Inflammatory macrophage treated with lipopolysaccharide for 4 hours (primary cell): ENCODE results near the gene SNRNP35.
"Not testable (repeated sequence)": the region's sequence is repeated elsewhere in the genome, so short reads cannot be mapped to it uniquely, and the experiment has no call there.

ENCODE experiments used
- DNase-seq: peaks from one replicate; pipeline ENCODE4 v3.0.0-alpha.2; 2020

Gene SNRNP35

DNA sequence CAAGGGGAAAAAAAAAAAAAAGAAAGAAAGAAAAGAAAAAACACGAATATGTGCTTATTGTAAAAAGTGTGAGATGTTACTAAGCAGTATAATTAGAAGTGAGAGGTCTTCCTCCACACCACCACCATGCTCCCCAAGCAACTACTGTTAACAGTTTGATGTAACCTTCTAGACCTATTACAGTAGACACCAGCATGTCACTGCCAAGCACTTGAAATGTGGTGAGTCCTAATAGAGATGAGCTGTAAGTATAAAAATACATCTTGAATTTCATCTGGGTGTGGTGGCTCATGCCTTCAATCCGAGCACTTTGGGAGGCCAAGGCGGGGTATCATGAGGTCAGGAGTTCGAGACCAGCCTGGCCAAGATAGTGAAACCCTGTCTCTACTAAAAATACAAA lies 8.1 kb upstream of the SNRNP35 start:
- DNase-seq, result no peak

GRCh38 chr12:123450636-123451035 lies 7.3 kb upstream of the SNRNP35 start:
- DNase-seq, result no peak

DNA sequence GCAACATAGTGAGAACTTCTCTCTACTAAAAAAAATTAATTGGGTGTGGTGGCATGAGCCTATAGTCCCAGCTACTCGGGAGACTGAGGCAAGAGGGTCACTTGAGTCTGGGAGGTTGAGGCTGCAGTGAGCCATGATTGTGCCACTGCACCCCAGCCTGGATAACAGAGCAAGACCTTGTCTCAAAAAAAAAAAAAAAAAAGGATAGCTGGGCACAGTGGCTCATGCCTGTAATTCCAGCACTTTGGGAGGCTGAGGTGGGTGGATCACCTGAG lies 5.7 kb upstream of the SNRNP35 start:
- not testable (repeated sequence) for DNase-seq

DNA sequence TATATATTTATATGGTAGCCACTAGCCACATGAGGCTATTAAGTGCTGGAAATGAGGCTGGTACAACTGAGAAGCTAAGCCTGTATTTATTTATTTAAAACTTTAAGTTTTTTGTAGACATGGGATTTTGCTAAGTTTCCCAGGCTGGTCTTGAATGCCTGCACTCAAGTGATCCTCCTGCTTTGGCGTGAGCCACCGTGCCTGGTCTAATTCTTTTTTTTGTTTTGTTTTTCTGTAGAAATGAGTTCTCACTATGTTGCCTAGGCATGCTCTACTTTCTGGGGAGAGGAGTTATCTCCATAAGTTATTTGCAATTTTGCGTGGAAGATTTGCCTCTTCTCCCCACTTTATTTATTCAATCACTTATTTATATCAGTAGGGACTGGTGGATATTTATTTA lies 4.8 kb upstream of the SNRNP35 start:
- no peak for DNase-seq

DNA sequence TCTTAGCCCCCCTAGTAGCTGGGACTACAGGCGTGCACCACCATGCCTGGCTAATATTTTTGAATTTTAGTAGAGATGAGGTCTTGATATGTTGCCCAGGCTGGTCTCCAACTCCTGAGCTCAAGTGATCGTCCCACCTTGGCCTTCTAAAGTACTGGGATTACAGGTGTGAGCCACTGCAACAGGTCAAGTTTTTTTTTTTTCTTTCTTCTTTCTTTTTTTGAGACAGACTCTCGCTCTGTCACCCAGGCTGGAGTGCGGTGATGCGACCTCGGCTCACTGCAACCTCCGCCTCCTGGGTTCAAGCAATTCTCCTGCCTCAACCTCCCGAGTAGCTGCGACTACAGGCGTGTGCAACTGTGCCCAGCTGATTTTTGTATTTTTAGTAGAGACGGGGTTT lies 5.2 kb downstream of the SNRNP35 start:
- DNase-seq, result not testable (repeated sequence)

DNA sequence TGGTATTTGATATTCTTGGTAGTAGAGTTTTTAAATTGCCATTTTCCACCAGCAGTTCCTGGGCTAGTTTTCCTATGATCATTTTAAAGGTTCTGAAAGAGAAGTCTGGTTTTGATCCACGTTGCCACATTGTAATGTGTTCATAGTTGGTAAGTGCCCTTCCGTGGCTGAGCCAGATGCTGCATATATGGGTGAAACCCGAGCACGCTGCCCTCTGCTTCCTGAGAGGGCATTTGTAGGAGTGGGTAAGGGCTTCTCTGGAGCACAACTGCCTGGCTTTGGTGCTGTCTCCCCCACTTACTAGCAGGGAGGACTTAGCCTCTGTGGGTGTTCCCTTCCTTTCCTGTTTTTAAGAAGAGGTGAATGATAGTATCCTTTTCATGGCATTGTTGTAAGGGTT lies 7.1 kb downstream of the SNRNP35 start:
- no peak for DNase-seq

GRCh38 chr12:123468786-123469185 lies 10.8 kb downstream of the SNRNP35 start:
- DNase-seq, result no peak

GRCh38 chr12:123469978-123470377 lies 12.0 kb downstream of the SNRNP35 start:
- DNase-seq, result no peak

- DNase-seq, result no peak
These were observed 13.6 kb downstream of the SNRNP35 start for GRCh38 chr12:123471374-123472068.

DNA sequence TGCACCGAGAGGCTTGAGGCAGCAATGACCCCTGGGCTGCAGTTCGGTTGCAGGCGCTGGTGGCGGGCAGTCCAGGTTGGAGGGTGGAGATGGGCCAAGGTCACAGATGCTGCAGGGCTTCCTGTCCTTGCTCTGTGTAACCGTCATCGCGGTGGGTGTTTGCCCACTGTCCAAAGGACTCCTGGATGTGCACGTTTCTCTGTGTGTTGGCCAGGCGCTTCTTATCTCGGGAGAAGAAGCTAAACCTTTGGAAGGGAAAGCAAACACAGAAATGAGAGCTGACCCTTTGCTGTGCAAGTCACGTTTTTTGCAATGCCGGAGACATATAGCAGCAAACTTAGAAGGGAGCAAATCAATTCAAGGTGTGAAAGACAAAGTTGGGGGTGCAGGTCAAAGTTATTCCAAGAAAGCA lies 14.5 kb downstream of the SNRNP35 start:
- no peak for DNase-seq

DNA sequence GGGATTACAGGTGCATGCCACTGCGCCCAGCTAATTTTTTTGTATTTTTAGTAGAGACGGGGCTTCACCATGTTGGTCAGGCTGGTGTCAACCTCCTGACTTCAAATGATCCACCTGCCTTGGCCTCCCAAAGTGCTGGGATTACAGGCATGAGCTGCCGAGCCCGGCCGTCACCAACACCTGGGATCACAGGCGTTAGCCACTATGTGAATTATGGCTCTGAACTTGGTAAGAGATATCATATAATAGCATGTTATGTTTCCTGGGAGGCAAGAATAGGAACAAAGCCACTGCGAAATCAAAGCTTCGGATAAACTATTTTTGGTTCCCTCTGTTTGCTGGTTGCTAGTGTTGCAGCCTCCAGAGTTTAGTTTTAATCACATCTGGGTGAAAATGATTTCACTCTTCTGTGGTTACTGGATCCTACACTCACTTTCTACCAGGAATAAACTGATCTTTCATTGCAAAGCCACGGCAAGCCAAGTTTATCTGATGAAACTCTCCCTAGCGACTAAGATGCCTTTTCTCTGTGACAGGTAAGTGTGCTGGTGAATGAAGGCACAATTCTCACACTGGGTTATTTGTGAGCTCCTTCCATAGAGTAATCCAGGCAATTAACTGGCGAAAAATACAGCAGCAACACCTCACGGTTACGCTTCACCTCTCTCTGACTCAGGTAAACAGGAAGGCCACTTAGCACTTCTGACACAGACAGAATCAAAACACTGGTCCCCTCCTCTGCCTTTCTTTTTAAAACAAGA lies 16.7 kb downstream of the SNRNP35 start:
- no peak for DNase-seq

DNA sequence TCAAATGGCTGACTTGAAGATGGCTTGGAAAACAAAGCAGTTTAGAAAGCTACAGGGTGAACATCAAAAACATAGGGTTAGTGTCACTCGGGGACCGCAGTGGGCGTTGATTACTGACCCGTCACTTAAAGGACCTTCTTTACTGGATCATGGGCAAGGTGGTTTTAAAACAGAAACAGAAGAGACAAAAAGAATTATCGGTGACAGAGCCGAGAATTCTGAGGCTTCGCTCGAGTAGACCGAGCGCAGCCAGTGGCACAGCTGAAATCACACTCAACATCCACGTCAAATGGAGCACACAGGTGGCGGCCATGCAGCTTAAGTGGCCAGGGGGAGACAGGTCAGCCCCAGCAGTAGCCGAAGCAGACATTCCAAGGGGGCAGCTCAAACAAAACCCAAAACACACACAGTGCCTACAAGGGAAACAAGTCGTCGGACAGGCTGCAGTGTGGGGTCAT lies 17.3 kb downstream of the SNRNP35 start:
- no peak for DNase-seq

- no peak for DNase-seq
These were observed 20.1 kb downstream of the SNRNP35 start for GRCh38 chr12:123478069-123478468.

GRCh38 chr12:123478762-123479161 lies 20.8 kb downstream of the SNRNP35 start:
- DNase-seq, result no peak

- peak; percentile 21 for DNase-seq
These were observed 21.7 kb downstream of the SNRNP35 start for GRCh38 chr12:123479442-123480180.

DNA sequence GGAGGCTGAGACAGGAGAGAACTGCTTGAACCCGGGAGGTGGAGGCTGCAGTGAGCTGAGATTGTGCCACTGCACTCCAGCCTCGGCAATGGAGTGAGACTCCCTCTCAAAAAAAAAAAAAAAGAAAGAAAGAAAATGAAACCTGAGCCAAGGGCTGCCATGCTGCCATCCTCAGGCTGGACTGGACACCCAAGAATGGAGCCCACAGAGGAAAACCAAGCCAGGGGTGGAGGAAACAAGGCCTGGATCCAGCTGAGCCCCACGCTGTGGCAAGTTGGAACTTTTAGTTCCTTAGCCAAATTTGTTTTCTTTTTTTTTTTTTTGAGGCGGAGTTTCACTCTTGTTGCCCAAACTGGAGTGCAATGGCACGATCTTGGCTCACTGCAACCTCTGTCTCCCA lies 23.3 kb downstream of the SNRNP35 start:
- DNase-seq, result not testable (repeated sequence)

GRCh38 chr12:123482876-123483275 lies 24.9 kb downstream of the SNRNP35 start:
- DNase-seq, result peak; percentile 45

DNA sequence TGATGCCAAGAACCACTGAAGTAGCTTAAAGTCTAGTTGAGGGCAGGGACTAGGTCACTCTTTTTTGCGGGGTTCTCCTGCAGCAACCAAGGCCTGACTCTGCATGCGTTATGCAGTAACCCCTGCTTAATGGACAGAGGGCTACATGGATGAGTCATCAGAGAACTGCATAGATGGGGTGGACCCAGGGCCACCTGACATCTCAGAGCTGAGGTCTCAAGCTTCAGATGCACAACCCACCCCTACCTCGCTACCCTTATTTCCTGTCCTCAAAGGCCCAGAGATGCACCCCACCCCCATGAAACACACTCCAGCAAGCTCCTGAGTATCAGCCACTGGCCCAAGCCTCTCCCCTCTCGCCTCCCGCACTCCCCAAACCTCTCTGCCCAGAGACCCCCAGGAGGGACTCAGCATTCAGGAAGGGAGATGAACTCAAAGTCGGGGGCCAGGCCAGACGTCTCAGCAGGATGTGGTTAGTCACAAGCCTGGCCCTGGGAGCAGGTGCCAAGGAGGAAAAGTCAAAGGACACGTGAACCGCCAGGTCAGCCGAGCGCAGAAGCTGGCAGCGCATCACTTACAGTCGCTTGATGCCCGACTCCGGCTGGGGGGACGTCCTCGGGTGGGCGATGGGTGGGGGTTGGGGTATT lies 25.8 kb downstream of the SNRNP35 start:
- no peak for DNase-seq

DNA sequence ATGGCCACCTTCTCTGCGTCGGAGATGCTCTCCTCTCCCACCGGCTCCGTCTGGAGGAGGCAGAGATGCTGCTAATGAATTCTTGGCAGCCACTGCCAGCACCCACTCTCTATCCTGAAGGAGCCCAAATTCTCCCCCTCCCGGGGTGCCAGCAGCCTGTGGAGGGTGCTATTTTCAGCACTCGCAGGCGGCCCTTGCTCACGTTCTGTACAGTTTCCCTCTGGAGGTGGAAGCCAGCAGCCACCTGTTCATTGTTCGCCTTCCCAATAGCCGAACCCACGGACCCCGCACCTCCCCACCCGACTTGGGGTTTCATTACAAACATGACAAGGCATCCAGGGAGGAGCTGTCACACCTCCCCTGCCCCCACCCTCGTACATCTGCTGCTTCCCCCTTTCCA lies 27.8 kb downstream of the SNRNP35 start:
- no peak for DNase-seq

DNA sequence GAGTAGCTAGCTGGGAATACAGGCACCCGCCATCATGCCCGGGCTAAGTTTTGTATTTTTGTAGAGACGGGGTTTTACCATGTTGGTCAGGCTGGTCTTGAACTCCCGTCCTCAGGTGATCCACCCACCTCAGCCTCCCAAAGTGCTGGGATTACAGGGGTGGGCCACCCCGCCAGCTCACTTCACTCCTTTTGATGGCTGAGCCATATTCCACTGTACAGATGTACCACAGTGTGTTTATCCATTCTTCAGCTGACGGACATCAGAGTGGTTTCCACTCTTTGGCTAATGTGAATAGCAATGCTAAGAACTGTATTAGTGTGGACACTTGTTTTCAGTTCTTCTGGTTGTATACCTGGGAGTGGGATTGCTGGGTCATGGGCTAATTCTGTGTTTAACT lies 29.5 kb downstream of the SNRNP35 start:
- no peak for DNase-seq

DNA sequence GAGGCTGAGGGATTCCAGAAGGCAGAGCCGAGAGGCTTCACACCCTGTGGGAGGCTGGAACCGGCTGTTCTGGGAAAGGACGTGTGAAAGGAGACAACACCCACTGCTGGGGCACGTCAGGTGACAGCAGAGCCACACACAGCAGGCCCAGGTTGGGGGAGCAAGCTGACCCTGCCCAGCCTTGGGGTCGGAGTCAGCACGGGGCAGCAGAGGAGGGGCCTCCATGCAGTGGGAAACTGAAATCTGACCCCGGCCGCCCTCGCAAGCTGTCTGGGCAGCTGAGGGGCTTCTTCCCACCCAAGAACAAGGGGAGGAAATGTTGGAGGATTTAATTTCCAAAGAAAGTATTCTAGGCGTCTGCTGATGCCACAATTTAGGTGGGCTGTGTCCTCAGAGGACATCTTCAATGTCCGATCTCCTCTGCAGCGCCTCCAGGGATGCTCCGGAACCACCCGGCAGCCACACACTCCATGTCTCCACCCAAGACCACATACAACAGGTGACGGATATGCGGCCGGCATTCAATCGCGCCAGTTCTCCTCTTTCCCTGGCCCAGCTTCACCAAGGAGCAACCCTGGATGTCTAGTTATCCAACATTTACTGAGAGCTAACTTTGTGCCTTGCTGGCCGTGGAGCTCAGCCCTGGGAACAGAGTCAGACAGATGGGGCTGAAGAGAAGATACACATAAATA lies 30.7 kb downstream of the SNRNP35 start:
- DNase-seq, result no peak

GRCh38 chr12:123489580-123489979 lies 31.6 kb downstream of the SNRNP35 start:
- no peak for DNase-seq

DNA sequence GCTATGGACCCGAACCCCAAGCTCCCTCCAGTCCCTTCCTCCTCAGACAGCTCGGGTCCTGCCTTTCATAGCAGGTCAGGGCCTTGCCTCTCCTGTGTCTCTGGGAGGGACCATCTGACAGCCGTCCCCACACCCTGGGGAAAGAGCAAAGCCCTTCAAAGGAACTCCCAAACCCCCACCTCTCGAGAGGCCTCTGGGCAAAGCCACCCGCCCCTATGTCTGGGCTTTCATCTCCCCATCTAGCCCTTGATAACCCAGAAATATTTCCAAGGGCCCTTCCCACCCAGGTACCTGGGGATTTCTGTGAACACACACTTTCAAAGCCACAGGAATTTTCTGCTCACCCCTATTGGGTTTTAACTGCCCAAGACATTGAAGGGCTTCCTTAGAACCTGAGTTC lies 32.1 kb downstream of the SNRNP35 start:
- DNase-seq, result no peak
